ENCODE measurements around the gene GALNT7.

Gene GALNT7

GRCh38 chr4:173280998-173281397 is 112.4 kb downstream of the GALNT7 start:
- TF ChIP-seq POLR2A (IDR thresholded peaks at IDR 0.05; ENCODE audit: extremely low read depth, insufficient read length): no peak
- peak; percentile 11 for TF ChIP-seq CTCF (IDR thresholded peaks at IDR 0.05; ENCODE audit: low read depth, low read length)
- peak overlapping the region; percentile 75 for H3K4me3 ChIP-seq (ENCODE audit: low read depth, low read length)
- peak; percentile 52 for DNase-seq (ENCODE audit: low read depth)

GRCh38 chr4:173281406-173282255 is 113.0 kb downstream of the GALNT7 start:
- H3K4me3 ChIP-seq (ENCODE audit: low read depth, low read length): peak overlapping the region; percentile 75
- peak; percentile 84 for DNase-seq (ENCODE audit: low read depth)
- TF ChIP-seq CTCF (IDR thresholded peaks at IDR 0.05; ENCODE audit: low read depth, low read length): no peak
- TF ChIP-seq POLR2A (IDR thresholded peaks at IDR 0.05; ENCODE audit: extremely low read depth, insufficient read length): no peak
- 0 out of 2 replicates have a peak, but pooled peaks have one; percentile 6 for TF ChIP-seq MAX (IDR thresholded peaks at IDR 0.05; ENCODE audit: low read depth, low read length)
- peak; percentile 36; the same call in 1 of the 2 replicates for TF ChIP-seq MYC (IDR thresholded peaks at IDR 0.05; ENCODE audit: low read depth, low read length)

GRCh38 chr4:173282256-173282562 is 113.6 kb downstream of the GALNT7 start:
- TF ChIP-seq MAX (IDR thresholded peaks at IDR 0.05; ENCODE audit: low read depth, low read length): no peak
- peak overlapping the region; percentile 75 for H3K4me3 ChIP-seq (ENCODE audit: low read depth, low read length)
- no peak for DNase-seq (ENCODE audit: low read depth)

DNA sequence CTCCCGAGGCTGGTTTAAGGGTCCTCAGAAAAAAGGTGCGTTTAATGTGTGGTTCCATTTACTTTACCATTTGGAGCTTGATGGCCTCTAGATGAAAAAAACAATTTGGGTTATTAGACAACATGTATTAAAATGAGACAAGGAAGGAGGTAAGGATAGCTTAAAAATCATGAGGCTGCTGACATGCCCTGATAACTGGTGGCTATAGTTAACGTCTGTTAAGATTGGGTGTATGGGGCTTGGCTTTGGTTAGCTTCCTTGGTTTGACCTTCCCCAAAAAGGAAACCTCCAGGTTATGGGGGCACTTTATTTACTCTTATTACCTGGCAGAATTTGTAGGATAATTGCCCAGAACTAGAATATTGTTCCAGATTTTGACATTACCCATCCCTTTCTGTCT is 114.0 kb downstream of the GALNT7 start:
- TF ChIP-seq CTCF (IDR thresholded peaks at IDR 0.05; ENCODE audit: low read depth, low read length): no peak
- TF ChIP-seq MAX (IDR thresholded peaks at IDR 0.05; ENCODE audit: low read depth, low read length): no peak
- TF ChIP-seq MYC (IDR thresholded peaks at IDR 0.05; ENCODE audit: low read depth, low read length): no peak
- TF ChIP-seq POLR2A (IDR thresholded peaks at IDR 0.05; ENCODE audit: extremely low read depth, insufficient read length): no peak
- H3K4me3 ChIP-seq (ENCODE audit: low read depth, low read length): peak overlapping the region; percentile 75
- DNase-seq (ENCODE audit: low read depth): no peak

DNA sequence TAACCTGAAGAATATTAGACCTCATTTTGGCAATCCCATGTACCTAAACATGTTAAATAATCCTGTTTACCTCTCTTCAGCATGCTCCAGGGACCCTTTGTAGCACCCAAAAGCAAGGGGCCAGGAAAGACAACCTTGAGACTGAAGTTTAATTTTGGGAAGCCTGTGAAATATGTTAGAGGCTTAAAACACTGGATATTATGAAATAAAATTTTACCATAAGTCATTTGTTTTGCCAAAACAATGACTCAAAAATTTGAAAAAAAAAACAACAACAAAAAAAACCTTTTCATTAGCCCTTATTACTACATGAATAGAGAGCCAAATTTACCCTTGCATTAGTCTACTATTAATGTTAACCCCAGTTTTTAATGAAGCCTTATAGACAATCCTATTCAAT is 115.9 kb downstream of the GALNT7 start:
- H3K4me3 ChIP-seq (ENCODE audit: low read depth, low read length): no peak overlapping the region
- no peak for TF ChIP-seq POLR2A (IDR thresholded peaks at IDR 0.05; ENCODE audit: extremely low read depth, insufficient read length)
- no peak for TF ChIP-seq CTCF (IDR thresholded peaks at IDR 0.05; ENCODE audit: low read depth, low read length)
- no peak for TF ChIP-seq MYC (IDR thresholded peaks at IDR 0.05; ENCODE audit: low read depth, low read length)

GRCh38 chr4:173287486-173287885 is 118.9 kb downstream of the GALNT7 start:
- H3K4me3 ChIP-seq (ENCODE audit: low read depth, low read length): no peak overlapping the region
- no peak for DNase-seq (ENCODE audit: low read depth)
- TF ChIP-seq MAX (IDR thresholded peaks at IDR 0.05; ENCODE audit: low read depth, low read length) (no peak), MYC (IDR thresholded peaks at IDR 0.05; ENCODE audit: low read depth, low read length) (no peak), POLR2A (IDR thresholded peaks at IDR 0.05; ENCODE audit: extremely low read depth, insufficient read length) (no peak), CTCF (IDR thresholded peaks at IDR 0.05; ENCODE audit: low read depth, low read length) (no peak)

More for the DNA sequence above, 115.9 kb downstream of the GALNT7 start:
- no peak for DNase-seq (ENCODE audit: low read depth)
